Bronchial epithelial cell (primary cell): Measurements from ENCODE around the gene MICAL1. TPM values are rescaled to one million over a fixed set of nuclear protein-coding genes. Genes with fewer than 3 reads are reported as not detected.
A peak's percentile ranks its signal among the peaks of the same experiment; 100 is the strongest.

ENCODE experiments used
- DNase-seq: peaks from one replicate; pipeline ENCODE4 v3.0.0-alpha.2; 2010; ENCODE audit warnings: low read depth
- FAIRE-seq: peaks from 2 replicates; lab custom pipeline; 2011; peaks lifted over from hg19 to GRCh38; lab: Jason Lieb, UNC
- H3K27me3 ChIP-seq: 2 replicates; pipeline ENCODE4 v1.5.1; 2011; ENCODE audit warnings: low read length; ENCODE audit not compliant: control insufficient read depth, insufficient read depth
- H3K36me3 ChIP-seq: 2 replicates; pipeline ENCODE4 v1.5.1; 2011; ENCODE audit warnings: low read length; ENCODE audit not compliant: control insufficient read depth, insufficient read depth
- H3K4me3 ChIP-seq: 2 replicates; pipeline ENCODE4 v1.5.1; 2011; ENCODE audit warnings: mild to moderate bottlenecking, low read depth, low read length, control low read depth
- total RNA-seq: library from RNA; depleted of rRNA; stranded (reverse); fragments of >200 nt; gene quantifications from 2 replicates; pipeline ENCODE4 v1.2.1, GENCODE V29; 2014
- TF ChIP-seq, protein P1 (sequence below): IDR thresholded peaks from 2 replicates; pipeline ENCODE4 v1.5.1; 2011; ENCODE audit warnings: mild to moderate bottlenecking, moderate library complexity, low read length, control low read depth, inconsistent platforms; ENCODE audit not compliant: insufficient read depth, severe bottlenecking

MICAL1 gene
- total RNA-seq, 1 donor from 2014 or later, result 14.2 TPM

DNA sequence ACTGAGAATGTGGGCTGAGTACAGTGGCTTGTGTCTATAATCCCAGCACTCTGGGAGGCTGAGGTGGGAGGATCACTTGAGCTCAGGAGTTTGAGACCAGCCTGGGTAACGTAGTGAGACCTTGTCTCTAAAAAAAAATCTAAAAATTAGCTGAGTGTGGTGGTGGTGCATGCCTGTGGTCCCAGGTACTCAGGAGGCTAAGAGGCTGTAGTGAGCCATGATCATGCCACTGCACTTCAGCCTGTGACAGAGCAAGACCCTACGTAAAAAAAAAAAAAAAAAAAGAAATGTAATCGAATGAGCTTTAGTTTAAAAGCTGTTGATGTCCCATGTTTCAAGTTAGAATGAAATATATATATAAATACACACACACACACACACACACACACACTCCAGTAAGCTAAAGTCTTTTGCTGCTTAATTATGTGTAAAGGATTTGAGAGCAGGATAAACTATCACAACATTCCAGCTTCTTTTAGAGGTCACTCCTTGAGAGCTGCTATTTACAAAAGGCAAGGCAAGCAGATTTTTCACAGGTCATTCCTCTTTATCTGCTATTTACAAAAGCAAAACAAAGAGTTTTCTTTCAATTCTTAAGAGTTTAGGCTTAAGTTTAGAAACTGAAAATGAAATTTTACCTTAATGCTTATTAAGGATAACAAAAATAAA is 4.7 kb upstream of the MICAL1 start:
- Histone ChIP-seq H3K27me3 (no peaks in the 10 kb centered on the region), H3K36me3 (peaks cover 1% of the 10 kb centered on the region), H3K4me3 (no peak overlapping the region)
- TF ChIP-seq, protein P1, sequence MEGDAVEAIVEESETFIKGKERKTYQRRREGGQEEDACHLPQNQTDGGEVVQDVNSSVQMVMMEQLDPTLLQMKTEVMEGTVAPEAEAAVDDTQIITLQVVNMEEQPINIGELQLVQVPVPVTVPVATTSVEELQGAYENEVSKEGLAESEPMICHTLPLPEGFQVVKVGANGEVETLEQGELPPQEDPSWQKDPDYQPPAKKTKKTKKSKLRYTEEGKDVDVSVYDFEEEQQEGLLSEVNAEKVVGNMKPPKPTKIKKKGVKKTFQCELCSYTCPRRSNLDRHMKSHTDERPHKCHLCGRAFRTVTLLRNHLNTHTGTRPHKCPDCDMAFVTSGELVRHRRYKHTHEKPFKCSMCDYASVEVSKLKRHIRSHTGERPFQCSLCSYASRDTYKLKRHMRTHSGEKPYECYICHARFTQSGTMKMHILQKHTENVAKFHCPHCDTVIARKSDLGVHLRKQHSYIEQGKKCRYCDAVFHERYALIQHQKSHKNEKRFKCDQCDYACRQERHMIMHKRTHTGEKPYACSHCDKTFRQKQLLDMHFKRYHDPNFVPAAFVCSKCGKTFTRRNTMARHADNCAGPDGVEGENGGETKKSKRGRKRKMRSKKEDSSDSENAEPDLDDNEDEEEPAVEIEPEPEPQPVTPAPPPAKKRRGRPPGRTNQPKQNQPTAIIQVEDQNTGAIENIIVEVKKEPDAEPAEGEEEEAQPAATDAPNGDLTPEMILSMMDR, result no peak
- DNase-seq (no peak), FAIRE-seq (no peak)

DNA sequence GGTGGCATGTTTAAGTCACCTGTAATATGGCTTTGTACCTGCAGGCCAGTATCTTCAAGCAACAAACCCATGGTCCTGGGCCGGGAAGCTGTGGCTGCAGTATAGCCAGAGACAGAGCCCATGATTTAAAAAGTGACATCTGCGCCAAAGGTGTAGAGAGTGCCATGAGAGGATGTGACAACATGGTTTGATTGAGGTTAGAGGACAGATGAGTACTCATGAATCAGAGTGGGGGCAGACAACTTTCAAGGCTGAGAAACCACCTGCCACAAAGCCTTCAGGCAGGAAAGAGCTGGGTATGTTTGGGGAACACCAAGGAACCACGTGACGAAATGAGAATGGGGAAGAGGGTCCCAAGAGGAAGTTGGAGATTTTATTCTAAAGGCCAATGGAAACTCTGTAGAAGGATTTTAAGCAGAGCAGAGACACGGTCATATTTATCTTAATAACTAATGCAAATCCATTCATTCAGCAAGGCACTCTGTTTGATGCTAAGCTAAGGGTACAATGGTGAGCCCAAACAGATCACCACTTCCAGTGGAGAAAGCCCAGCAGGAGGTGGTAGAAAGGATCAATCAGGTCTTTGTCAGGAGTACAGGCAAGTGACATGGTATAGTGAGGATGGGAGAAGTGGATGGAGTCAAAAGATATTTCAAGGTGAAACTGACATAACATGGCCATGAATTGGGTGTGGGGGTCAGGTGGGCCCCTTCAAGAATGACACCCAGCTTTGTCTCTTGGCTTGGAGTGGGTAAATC is 3.4 kb upstream of the MICAL1 start:
- no peak overlapping the region for H3K4me3 ChIP-seq
- TF ChIP-seq, protein P1, result no peak
- no peaks in the 10 kb centered on the region for H3K36me3 ChIP-seq
- DNase-seq (no peak), FAIRE-seq (no peak)
- H3K27me3 ChIP-seq, result no peaks in the 10 kb centered on the region

DNA sequence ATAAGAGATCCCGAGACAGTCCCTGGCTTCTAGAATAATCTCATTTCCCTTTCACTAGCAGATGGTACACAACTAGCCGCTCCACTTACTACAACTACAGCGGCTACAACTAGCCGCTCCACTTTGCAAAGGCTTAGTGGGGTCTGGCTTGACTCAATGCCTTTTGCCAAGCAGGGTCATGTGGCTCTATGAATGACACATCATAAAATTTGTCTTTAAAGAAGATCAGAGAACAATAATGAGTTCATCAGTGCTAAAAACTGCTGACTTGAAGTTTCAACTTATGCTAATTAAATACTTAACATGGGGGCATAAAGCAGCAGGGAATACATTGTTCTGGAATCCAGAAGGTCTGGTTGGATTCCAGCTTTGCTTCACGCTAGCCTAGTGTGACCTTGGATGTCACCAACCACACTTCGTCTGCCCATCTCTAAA is 2.0 kb upstream of the MICAL1 start:
- no peak overlapping the region for H3K4me3 ChIP-seq
- FAIRE-seq (no peak), DNase-seq (no peak)

DNA sequence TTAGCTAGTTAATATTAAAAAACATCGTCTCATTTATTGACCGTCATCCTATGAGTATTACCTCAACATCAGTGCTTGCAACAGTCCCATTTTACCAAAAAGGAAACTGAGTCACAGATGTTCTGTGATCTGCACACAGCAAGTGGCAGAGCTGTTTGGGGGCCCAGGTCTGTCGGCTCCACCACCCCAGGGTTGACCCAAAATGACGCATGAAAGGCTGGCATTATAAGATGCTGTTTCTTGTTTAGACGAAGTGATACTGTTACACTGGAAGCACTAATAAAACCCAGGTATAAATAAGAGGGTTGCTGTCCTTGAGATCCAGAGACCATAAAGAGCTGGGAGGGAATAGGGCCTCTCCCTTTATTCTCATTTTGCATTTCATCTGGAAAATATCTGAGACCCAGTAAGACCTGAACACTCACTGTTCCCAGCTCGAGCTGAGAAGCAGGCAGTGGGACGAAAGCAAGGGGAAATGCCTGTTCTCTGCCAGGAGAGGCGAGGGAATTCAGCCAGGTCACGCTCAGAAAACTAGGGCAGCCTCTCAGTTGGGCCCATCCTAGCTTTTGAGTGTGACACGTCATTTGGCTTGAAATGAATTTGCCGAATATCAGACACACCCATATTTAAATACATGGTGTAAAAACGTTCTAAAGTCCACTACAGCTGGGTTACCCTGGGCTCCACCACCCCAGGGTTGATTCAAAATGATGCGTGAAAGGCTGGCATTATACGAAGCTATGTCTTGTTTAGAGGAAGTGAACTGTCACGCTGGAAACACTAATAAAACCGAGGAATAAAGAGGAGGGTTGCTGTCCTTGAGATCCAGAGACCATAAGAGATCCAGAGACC is 1.4 kb upstream of the MICAL1 start:
- H3K36me3 ChIP-seq, result peaks cover 3% of the 10 kb centered on the region
- FAIRE-seq, result no peak
- TF ChIP-seq, protein P1, result no peak
- H3K4me3 ChIP-seq, result no peak overlapping the region
- no peaks in the 10 kb centered on the region for H3K27me3 ChIP-seq
- peak; percentile 12 for DNase-seq

More for the DNA sequence above, 2.0 kb upstream of the MICAL1 start:
- Histone ChIP-seq H3K27me3 (no peaks in the 10 kb centered on the region), H3K36me3 (no peaks in the 10 kb centered on the region)
- TF ChIP-seq, protein P1, result no peak

DNA sequence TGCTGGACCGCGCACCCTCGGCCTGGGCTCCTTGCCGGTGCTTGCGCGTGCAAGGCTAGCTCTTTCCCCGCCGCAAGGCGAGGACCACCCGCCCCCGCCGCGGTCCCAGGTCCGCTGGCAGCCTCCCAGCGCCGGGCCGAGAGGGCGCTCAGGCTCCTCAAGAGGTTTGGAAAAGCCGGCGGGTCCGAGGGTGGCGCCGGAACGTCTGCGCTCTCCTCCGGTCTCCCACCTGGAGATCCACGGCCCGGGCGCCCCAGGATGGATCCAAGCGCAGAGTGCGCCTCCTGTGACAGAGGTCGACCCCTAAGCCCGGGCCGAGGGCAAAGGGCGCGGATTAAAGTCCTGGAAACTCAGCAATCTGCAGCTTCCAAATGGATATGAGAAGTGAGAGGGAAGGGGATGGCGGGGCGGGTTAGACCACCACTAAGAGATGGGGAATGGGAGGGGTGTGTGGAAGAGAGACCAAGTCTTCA is 575 bp upstream of the MICAL1 start:
- FAIRE-seq (no peak), DNase-seq (no peak)
- Histone ChIP-seq H3K36me3 (peaks cover 3% of the 10 kb centered on the region), H3K27me3 (no peaks in the 10 kb centered on the region), H3K4me3 (peak overlapping the region; percentile 70)
- TF ChIP-seq, protein P1, result no peak
